Fibroblast of skin of right biceps (primary cell): Measurements from ENCODE around the gene RABGAP1L.
A peak's percentile ranks its signal among the peaks of the same experiment; 100 is the strongest.
"Not testable (repeated sequence)": the region's sequence is repeated elsewhere in the genome, so short reads cannot be mapped to it uniquely, and the experiment has no call there.

Experiments
- DNase-seq: peaks from one replicate; pipeline ENCODE4 v3.0.0-alpha.2; 2013

RABGAP1L gene

DNA sequence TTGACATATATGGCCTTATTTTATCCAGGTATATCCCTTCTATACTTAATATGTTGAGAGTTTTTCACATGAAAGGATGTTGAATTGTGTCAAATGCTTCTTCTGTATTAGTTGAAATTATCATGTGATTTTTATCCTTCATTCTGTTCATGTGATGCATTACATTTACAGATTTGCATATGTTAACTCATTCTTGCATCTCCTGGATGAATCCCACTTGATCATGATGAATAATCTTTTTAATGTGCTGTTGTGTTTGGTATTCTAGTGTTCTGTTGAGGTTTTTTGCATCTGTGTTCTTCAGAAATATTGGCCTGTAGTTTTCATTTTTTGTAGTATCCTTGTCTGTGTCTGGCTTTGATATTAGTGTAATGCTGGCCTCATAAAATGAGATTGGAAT is 150.2 kb downstream of the RABGAP1L start:
- DNase-seq, result no peak

DNA sequence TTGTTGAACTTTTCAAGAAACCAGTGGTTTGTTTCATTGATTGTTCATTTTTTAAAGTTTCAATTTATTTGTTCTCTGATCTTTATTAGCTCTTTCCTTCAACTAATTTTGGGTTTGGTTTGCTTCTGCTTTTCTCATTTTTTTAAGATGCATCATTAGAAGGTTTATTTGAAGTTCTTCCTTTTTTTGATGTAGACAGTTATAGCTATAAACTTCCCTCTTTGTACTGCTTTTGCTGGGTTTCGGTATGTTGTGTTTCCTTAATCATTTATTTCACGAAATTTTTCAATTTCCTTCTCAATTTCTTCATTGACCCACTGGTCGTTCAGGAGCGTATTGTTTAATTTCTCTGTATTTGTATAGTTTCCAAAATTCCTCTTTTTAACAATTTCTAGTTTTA is 155.1 kb downstream of the RABGAP1L start:
- no peak for DNase-seq

DNA sequence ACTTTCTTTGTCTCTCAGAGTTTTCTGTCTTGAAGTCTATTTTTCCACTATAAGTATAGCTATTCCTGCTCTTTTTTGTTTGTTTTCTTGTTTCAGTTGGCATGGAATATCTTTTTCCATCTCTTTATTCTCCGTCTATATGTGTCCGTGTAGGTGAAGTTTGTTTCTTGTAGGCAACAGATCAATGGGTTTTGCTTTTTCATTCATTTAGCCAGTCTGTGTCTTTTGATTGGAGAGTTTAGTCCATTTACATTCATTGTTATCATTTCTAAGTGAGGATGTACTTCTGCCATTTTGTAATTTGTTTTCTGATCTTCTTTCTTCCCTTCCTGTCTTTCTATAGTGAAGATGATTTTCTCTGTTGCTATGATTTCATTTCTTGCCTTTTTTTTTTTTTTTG is 155.9 kb downstream of the RABGAP1L start:
- DNase-seq, result no peak

DNA sequence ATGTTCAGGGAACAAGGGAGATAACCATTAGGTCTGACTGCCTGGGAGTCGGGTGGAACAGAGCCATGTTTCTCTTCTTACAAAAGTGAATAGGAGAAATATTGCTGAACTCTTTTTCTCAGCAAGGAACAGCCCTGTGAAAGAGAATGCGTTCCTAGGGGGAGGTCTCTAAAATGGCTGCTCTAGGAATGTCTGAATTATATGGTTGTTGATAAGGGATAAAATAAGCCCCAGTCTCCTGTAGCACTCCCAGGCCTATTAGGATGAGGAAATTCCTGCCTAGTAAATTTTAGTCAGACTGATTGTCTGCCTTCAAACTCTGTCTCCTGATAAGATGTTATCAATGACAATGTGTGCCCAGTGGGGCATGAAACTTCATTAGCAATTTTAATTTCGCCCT is 161.6 kb downstream of the RABGAP1L start:
- DNase-seq, result not testable (repeated sequence)

DNA sequence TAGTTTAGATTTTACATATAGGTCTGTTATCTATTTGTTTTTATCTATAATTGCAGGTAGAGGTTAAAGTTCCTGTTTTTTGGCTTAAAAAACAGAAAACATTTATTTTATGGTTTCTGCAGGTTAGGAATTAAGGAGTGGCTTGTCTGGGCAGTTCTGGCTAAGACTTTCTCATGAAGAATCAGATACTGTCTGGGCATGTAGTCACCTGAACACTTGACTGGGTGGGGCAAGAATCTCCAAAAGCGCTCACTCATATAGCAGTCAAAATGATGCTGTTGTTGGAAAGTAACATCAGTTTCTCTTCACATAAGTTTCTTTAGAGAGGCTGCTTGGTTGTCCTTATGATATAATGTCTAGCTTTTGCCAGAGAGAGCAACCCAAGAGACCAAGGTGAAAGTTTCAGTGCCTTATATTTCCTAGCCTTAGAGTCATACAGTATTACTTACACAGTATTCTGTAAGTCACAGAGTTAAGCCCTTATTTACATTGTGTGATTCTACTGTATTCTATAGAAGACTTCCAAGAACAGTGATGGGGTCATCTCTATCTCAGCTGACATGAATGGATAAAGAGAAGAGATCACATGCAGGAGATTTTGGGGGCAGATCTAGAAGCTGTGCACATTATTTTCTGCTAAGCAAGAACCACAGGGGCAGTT is 163.0 kb downstream of the RABGAP1L start:
- no peak for DNase-seq

DNA sequence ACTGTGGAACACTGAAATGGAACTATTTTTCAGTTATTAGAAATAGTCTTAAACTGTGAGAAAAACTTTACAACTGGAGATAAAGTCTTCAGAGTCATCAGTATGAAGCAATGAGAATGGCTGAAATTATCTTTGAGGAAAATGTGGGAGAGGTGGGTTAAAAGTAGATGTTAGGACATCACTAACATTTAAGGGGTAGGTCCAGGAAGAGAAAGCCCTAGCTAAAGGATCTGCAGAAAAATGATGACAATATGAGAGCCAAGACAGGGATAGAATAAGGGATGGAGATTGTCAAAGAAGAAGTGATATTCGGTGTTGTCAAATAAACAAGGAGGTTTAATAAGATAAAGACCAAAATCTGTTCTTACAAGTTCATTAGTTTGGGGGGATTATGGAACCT is 165.2 kb downstream of the RABGAP1L start:
- DNase-seq, result no peak

DNA sequence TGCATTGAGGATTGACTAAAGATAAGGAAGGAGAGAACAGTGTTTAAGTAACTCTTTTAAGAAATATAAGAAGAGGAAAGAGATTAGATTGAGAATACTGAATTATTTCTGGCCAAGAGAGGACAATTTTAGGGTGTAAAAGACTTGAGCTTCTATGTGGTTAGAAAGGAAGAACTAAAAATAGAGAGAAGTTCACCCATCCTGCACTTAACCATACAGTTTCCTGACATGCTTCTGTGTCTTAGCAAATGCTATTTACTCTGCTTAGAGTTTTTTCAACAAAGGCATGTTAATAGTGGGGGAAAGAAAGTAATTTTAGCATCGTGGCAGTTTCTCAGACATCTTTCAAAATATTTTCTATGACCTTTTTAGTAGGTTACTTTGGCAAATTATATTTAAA is 165.6 kb downstream of the RABGAP1L start:
- no peak for DNase-seq

DNA sequence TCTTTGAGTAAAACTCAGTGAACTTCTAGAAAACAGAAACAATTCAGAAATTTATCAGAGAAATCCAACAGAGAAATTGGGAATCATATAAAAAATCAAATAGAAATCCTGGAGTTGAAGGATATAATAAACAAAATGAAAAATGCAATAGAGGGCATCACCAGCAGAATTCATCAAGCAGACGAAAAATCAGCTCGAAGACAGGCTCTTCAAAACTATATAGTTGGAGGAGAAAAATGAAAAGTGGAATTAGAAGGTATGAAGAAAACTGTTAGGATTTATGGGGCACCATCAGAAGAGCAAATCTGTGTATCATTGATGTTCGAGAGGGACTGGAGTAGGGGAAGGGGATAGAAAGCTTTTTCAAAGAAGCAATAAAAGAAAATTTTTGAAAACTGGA is 167.0 kb downstream of the RABGAP1L start:
- no peak for DNase-seq

DNA sequence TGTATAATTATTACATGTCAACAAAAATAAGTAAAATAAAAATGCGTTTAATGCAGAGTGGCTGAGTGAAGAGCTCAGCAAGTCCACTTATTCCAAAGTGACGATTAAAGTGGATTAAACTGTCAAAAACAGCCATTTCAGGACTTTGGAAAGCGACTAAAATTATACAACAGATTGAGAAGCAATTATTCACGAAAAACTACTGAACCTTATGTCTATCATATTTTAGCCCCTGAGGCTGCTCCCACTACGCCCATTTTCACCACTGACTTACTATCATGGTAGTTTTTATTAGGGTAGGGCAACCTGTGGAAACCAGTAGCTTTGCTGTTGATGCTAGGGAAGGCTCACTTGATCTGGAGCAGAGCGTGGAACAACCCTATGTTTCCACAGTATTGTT is 174.1 kb downstream of the RABGAP1L start:
- no peak for DNase-seq

DNA sequence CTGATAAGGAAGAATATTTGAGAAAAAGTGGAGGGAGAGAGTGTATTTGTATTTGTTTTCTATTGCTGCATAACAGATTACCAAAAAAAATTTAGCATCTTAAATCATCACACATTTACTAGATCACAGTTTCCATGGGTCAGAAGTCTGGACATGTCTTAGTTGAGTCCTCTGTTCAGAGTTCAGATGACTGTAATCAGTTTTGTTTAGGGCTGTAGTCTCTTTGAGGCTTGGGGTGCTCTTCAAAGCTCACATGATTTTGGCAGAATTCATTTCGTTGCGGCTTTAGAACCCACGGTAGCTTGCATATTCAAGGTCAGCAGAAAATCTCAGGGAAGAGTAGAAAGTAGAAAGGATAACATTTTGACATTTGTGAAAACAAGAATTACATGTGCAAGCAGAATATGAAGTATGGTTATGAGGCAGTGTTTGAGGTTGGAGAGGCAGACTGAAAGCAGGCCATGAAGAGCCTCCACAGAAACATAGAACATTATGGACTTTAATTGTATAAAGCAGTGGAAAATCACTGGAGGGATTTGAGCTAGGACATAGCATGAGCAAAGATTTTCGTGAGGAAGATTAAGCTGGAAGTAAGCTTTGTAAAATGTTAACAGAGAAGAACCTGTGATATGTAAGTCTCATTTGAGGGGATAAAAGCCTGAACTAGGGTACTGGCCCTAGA is 177.8 kb downstream of the RABGAP1L start:
- DNase-seq, result no peak

DNA sequence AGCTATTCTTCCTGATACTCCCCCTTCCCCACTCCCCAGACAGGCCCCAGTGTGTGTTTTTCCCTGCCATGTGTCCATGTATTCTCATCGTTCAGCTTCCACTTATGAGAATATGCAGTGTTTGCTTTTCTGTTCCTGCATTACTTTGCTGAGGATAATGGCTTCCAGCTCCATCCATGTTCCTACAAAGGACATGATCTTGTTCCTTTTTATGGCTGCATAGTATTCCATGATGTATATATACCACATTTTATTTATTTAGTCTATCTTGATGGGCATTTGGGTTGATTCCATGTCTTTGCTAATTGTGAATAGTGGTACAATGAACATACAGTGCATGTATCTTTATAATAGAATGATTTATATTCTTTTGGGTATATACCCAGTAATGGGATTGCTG is 181.1 kb downstream of the RABGAP1L start:
- not testable (repeated sequence) for DNase-seq

DNA sequence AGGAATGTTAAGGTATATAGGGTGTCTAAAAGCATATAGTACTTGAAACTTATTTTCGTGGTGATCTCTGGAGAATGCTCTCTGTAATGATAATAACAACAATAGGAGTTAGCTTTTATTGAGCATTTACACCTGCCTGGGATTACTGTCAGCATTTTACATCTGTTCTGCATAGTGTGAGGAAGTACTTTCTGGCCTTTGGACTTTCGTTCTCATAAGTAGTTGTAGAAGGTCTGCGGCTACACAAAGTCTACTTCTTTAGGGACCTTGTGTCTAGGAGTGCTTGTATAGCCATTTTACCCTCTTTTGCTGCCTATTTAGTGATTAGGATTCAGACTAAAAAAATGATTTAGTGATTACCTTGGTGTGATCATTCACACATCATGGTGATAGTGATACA is 184.8 kb downstream of the RABGAP1L start:
- no peak for DNase-seq

DNA sequence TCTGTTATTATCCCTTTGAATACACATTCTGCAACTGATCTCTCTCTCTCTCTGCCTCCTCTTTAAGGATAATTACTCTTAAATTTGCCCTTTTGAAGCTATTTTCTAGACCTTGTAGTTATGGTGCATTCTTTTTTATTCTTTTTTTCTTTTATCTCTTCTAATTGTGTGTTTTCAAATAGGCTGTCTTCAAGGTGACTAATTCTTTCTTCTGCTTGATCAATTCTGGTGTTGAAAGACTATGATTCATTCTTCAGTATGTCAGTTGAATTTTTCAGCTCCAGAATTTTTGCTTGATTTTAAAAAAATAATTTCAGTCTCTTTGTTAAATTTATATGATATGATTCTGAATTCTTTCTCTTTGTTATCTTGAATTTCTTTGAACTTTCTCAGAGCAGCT is 192.8 kb downstream of the RABGAP1L start:
- no peak for DNase-seq

DNA sequence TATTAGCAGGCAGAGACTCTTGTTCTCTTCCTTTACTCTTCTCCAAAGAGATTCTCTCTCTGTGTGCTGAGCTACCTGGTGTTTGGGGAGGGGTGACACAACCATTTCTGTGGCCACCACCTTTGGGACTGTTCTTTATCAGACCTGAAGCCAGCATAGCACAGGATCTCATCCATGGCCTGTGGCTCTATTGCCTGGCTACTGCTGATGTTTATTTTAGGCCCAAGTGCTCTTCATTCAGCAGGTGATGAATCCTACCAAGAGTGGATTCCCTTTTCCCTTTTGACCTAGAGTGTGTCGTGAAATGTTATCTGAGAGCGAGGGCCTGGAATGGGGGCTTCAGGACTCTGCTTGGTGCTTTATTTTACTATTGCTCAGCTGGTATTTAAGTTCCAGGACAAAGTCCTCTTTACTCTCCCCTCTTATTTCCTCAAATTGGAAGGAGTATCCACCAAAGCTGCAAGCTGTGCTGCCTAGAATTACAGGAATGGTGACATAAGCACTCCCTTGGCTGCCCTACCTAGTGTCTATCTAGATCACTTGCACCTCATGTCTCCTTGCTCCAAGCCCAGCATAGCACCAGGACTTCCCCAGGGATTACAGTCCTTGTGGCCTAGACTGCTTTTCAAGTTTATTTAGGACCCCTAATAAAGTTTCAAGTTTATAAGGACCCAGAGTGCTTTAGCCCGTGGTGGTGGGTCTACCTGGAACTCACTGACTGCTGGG is 193.7 kb downstream of the RABGAP1L start:
- DNase-seq, result no peak

DNA sequence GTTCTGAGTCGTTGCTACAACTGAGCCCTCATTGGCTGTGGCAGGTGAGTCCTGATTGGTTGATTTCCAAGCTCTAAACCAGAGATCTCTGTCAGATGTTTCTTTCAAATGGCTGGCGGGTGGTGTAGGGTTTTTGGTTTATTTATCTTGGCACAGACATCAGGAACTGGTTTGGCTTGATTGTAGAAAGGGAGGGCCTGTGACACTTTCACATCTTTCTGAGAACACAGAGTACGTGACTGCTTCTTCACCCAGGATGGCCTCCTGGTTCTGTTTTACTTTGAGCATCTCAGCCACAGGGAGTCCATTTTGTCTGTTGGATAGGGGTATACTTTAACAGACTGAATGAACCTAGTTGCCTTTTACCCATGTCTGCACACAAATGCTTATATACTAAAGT is 199.0 kb downstream of the RABGAP1L start:
- DNase-seq, result peak; percentile 6

DNA sequence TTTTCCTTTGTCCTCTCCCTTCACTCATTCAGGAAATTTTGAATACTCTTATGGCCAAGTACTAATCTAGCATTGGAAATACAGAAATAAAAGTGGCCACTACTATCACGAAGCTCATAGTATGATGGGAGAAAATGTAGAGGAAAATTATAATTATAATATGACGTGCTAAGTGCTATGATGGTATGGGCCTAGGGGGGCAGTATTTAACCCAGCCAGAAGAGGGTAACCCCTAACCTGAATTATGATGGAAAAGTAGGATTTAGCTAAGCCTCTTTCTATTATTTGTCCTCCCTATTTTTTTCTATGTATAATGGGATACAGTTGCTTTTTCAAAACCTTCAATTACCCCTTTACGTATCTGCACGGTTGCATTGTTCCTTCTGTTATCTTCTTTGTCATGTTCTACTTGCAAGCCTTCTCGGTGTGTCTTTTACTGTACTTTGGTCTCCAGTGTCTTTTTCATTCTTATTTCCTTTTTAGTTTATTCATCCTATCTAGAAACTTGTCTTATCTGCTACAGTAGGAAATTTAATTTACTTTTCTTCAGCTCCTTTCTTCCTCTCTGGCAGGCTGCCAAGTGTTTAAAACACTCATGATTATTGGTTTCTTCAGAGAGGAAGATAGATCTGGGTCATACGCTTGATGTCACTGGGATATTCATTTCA is 199.6 kb downstream of the RABGAP1L start:
- no peak for DNase-seq

DNA sequence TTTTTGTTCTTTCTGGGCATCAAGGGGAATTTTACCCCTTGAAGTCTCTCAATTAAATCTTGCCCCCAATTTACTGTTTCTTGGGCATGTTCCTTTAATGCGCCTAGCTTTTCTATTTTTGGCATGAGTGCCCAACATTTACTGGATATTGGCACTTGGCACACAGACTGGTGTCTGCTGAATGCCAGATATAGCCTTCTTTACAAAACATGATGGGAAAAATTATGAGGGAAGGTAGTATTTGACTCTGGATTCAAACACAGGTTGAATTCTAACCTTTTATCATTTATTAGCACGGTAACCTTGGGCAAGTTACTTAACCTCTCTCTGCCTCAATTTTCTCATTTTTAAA is 200.1 kb downstream of the RABGAP1L start:
- no peak for DNase-seq

DNA sequence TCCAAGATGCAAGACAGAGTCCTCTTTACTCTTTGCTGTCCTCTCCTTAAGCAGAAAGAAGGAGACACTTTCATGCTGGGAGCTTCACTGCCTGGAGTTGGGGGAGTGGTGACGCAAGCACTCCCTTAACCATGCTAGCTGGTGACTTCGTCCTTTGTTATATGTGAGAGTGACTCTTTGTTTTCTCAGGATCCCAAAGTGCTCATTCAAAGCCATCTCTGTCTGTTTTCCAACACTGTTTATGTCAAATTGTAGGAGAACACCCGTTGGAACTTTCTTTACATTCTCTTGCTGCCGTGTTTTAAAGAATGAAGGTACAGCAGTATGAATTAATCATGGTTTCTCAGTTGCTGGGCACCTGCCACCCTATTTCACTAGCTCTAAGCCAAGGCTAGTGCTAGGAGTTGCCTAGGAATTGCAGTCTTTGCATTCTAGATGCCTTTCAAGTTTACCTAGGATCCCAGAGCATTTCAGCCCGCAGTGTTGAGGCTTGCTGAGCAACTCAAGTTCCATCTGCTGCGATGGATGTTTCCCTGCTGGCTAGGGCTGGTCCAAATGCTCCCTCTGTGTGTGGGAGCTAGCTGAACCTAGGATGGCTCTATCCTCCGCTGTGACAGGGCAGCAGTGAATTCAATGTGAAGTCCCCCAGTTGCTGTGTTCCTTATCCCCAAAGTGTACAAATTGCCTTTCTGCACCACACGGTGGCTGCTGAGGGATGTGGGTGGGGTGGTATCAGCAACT is 205.8 kb downstream of the RABGAP1L start:
- no peak for DNase-seq

DNA sequence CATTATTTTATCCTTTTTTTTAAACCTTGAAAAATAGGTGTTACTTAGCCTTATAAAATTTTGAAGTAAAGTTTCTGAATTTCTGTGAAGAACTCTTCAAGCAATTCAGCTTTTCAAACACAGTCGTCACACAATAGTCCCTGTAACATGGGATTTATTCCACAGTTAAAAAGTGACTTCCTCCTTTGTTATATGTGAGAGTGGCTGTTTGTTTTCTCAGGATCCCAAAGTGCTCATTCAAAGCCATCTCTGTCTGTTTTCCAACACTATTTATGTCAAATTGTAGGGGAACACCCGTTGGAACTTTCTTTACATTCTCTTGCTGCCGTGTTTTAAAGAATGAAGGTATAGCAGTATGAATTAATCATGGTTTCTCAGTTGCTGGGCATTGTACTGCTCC is 207.6 kb downstream of the RABGAP1L start:
- DNase-seq, result no peak

DNA sequence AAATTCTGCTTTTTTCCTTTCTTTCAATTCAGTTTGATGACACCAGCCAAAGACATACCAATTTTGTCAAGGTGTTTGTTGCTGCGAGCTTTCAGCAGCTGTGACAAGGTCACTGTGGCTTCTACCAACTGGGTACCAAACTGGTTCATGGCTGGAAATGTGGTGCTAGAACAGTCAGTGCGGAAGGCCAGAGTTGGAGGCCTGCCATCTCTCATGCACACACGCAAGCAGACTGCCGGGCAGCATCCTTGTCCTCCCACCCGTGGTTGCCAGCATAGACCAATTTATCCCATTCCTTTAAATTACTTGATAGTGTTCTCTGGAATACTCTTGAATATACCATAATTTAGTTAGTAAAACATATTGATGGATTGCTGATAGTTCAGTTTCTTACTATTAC is 208.6 kb downstream of the RABGAP1L start:
- no peak for DNase-seq

DNA sequence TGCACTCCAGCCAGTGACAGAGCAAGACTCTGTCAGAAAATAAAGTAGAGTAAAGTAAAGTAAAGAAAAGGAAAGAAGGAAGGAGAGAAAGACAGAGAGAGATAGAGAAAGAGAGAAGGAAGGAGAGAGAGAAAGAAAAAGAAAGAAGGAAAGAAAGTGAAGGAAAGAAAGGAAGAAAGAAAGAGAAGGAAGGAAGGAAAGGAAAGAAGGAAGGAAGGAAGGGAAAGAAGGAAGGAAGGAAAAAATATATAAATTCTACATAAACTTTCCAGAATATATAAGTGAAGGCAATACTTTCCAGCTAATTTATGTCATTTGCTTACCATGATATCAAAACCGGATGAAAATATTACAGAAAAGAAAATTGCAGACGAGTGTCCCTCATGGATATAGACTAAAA is 216.7 kb downstream of the RABGAP1L start:
- no peak for DNase-seq

DNA sequence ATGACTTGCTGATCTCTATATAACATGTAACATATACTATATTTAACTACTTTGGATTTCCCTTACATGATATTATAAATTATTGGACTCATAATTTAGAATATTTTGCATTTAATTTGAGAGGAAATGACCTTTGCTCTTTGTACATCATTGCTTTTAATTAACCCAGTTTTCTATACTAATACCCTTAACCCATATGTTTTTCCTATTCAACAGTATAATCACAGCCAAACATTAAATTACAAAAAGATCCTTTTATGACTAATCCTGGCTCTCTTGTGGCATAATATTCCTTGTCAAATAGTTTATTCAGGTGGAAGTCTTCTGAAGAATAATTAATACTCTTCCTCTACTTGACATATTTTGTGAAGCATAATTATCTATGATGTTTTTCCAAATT is 232.4 kb downstream of the RABGAP1L start:
- DNase-seq, result no peak

DNA sequence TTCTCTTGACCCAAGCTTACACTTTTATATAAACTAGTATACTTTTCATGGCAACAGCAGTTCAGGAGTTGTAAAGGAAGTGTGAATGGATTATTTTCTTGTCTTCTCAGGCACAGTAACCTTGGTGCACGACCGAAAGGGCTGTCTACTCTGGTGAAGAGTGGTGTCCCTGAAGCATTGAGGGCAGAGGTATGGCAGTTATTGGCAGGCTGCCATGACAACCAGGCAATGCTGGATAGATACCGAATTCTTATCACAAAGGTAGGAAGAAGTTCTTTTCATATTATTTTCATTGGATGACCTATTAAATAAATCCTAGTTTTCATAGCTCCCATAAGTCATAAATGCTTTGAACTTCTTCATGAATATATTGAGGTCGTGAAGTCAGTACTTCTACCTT is 234.6 kb downstream of the RABGAP1L start:
- no peak for DNase-seq
